Activated T-helper 1 cell treated with anti-CD3 and anti-CD28 coated beads, Interleukin-12 subunit alpha, Interleukin-12 subunit beta, Interleukin-2, Interleukin-4 antibody, amounts not matched to agents 30 ng/mL and 10 ng/mL and 1 ng/mL, durations not matched to agents 14 hours and 24 hours and 36 hours (primary cell): ENCODE data around the gene ACTN4. TPM values are rescaled to one million over a fixed set of nuclear protein-coding genes. Genes with fewer than 3 reads are reported as not detected.

ENCODE experiments used
- DNase-seq: peaks from one replicate; pipeline ENCODE4 v3.0.0; 2021; ENCODE audit warnings: low spot score
- H3K27ac Mint-ChIP-seq: one replicate; pipeline ENCODE4 v1.8.0; 2021; ENCODE audit warnings: mild to moderate bottlenecking, mixed read lengths
- H3K27me3 Mint-ChIP-seq: one replicate; pipeline ENCODE4 v1.8.0; 2022; ENCODE audit warnings: mild to moderate bottlenecking, moderate library complexity, mixed read lengths; ENCODE audit not compliant: insufficient read depth
- H3K36me3 Mint-ChIP-seq: one replicate; pipeline ENCODE4 v1.8.0; 2021; ENCODE audit warnings: low read depth, mixed read lengths
- H3K4me1 Mint-ChIP-seq: one replicate; pipeline ENCODE4 v1.8.0; 2021; ENCODE audit warnings: low read depth, mixed read lengths
- H3K4me3 Mint-ChIP-seq: one replicate; pipeline ENCODE4 v1.8.0; 2021; ENCODE audit warnings: mild to moderate bottlenecking, moderate library complexity, mixed read lengths
- H3K9me3 Mint-ChIP-seq: one replicate; pipeline ENCODE4 v1.8.0; 2021; ENCODE audit warnings: mixed read lengths
- intact Hi-C: fragments of 100-400 bp; cut with micrococcal nuclease; formaldehyde crosslinking; loops from one replicate; pipeline ENCODE4 v1.15.1; 2024
- total RNA-seq: library from RNA; stranded (reverse); gene quantifications from 2 replicates; pipeline ENCODE4 v1.2.3, GENCODE V29; 2022

ACTN4 gene
- total RNA-seq, 1 donor from 2014 or later: 287 TPM

DNA sequence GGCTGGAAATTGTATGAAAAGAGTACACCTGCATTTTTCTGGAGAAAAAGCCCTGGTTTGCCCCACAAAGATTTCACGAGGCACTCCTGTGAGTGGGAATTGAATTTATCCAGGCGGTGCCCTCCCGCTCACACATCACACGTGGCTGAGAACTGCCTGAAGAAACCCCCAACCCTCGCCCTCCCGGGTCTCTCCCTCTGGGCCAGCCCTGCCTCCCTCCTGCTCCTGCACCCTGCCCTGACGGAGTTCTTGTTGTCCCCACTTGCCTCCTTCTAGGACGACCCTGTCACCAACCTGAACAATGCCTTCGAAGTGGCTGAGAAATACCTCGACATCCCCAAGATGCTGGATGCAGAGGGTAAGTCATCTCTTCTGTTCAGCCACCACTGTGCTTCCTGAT is 61.7 kb downstream of the ACTN4 start:
- Mint-ChIP-seq H3K27me3 (peaks cover 2% of the 10 kb centered on the region), H3K4me1 (no peaks in the 10 kb centered on the region), H3K9me3 (no peaks in the 10 kb centered on the region), H3K4me3 (no peak overlapping the region), H3K36me3 (peaks cover 43% of the 10 kb centered on the region), H3K27ac (no peak overlapping the region)
- DNase-seq: no peak
- intact Hi-C loops: no loop called here

DNA sequence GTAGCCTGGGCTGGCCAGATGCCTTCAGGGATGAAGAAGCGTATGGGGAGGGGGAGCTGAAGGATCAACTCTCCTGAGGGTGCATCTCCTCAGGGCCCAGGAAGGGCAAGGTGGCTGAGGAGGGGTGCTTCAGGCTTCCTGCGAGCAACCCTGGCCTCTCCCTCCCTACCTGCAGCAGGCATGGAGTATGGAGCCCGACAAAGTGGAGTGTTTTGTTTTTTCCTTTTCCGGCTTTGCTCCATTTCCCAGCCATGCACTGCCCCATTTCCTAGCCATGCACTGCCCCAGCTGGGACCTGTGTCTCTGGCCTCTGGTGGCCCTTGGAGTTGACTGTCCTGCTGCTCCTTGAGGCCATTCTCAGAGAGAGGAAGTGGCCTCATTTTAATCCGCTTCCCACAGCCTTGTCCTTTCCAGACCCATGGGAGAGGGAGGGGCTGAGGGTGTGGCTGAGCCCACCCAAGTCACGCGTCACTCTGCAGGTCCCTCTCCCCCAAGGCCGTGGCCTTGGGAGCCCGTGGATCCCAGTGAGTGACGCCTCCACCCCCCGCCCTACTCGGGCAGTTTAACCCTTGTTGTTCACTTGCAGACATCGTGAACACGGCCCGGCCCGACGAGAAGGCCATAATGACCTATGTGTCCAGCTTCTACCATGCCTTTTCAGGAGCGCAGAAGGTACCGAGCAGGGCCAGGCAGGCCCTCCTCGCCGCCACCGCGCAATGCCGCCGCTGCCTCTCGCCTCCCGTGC is 62.4 kb downstream of the ACTN4 start:
- peaks cover 2% of the 10 kb centered on the region for H3K27me3 Mint-ChIP-seq
- no peak overlapping the region for H3K27ac Mint-ChIP-seq
- peaks cover 42% of the 10 kb centered on the region for H3K36me3 Mint-ChIP-seq
- H3K4me1 Mint-ChIP-seq: no peaks in the 10 kb centered on the region
- H3K9me3 Mint-ChIP-seq: no peaks in the 10 kb centered on the region
- intact Hi-C loops: no loop called here
- no peak for DNase-seq
- no peak overlapping the region for H3K4me3 Mint-ChIP-seq

- Mint-ChIP-seq H3K27ac (no peak overlapping the region), H3K36me3 (peaks cover 44% of the 10 kb centered on the region), H3K9me3 (no peaks in the 10 kb centered on the region), H3K27me3 (peaks cover 2% of the 10 kb centered on the region), H3K4me3 (no peak overlapping the region), H3K4me1 (no peaks in the 10 kb centered on the region)
- intact Hi-C loops: no loop called here
- no peak for DNase-seq
Observed at GRCh38 chr19:38710416-38710702, 62.9 kb downstream of the ACTN4 start.

DNA sequence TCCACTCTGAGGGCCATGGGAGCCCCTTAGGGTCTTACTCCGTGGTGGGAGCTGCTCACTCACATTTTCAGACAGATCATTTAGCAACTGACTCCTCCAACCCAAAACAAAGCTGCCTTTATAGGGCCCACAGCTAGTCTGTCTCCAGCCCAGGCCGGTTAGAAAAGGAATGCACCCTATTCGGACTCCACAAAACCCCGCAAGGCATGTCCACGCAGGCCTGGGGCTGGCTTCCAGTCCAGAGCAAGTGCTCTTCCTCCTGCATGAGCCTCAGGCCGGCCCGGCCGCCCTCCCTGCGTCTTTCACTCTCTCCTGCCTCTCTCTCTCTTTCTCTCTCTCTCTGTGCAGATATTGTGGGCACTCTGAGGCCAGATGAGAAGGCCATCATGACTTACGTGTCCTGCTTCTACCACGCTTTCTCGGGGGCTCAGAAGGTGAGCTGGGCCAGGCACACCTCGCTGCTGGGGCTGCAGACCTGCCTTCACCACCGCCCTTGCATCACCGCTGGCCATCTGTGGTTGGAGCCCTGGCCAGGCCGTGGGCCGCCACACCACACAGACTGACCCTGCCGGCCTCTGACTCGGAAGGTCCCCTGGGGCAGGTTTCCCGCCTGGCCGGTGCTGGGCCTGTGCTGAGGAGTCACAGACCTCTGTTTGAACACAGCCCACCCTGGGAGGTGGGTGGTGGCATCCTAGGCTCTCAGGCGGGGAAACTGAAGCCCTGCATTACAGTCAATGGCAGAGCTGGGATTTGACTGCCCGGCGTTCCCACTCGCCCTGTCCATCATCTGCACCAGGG is 63.7 kb downstream of the ACTN4 start:
- H3K27ac Mint-ChIP-seq: no peak overlapping the region
- no peaks in the 10 kb centered on the region for H3K9me3 Mint-ChIP-seq
- intact Hi-C loops: no loop called here
- DNase-seq: no peak
- no peaks in the 10 kb centered on the region for H3K4me1 Mint-ChIP-seq
- peaks cover 41% of the 10 kb centered on the region for H3K36me3 Mint-ChIP-seq
- H3K27me3 Mint-ChIP-seq: peaks cover 2% of the 10 kb centered on the region
- no peak overlapping the region for H3K4me3 Mint-ChIP-seq

- Mint-ChIP-seq H3K27me3 (peaks cover 2% of the 10 kb centered on the region), H3K4me3 (no peak overlapping the region), H3K36me3 (peaks cover 39% of the 10 kb centered on the region), H3K27ac (no peak overlapping the region), H3K9me3 (no peaks in the 10 kb centered on the region), H3K4me1 (no peaks in the 10 kb centered on the region)
- intact Hi-C loops: no loop called here
- DNase-seq: no peak
Observed at GRCh38 chr19:38711726-38712153, 64.3 kb downstream of the ACTN4 start.

DNA sequence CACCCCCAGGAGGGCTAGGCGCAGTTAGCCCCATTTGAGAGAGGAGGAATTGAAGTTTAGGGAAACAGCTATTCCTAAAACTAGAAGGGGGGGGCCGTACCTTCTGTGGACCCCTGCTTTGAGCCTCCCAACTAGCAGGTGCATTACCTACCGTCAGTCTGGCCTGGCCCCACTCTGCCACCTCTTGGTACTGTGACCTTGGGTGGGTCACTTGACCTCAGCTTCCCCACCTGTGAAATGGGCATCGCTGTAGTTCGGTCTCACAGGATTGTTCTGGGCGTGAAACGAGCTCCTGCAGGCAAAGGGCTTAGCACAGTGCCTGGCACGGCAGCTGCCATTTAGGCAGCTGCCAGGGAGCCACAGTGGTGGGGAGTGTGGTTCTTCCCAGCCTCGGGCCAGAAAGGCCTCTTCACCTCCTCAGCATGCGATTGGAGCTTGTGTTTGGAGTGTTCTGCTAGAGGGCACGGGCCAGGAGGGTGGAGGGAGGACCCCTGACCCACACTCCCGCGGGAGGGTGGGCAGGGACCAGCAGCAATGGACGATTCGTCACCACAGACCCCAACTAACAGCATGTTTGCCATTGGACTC is 64.8 kb downstream of the ACTN4 start:
- Mint-ChIP-seq H3K36me3 (peaks cover 36% of the 10 kb centered on the region), H3K4me1 (no peaks in the 10 kb centered on the region), H3K9me3 (no peaks in the 10 kb centered on the region), H3K4me3 (no peak overlapping the region), H3K27ac (no peak overlapping the region), H3K27me3 (no peaks in the 10 kb centered on the region)
- DNase-seq: no peak
- intact Hi-C loops: no loop called here

DNA sequence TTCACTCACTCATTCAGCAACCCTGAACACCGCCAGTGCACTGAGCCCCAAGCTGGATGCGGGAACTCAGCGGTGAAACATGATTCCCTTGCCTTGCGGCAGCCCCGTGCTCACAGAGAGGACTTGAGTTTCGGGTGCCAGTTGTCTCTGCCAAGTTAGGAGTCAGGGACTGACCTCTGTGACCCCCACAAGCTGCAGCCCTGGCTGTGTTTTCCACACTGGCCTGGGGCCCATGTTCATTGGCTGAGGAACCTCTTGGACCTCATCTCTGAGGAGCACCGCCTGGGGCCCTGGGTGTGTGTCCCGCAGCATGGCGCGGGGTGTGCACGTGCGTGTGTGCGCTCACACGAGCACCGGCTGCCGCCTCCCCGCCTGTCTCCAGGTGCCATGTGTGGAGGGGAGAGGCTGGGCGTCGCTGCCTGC is 65.8 kb downstream of the ACTN4 start:
- Mint-ChIP-seq H3K27me3 (no peaks in the 10 kb centered on the region), H3K36me3 (peaks cover 30% of the 10 kb centered on the region), H3K9me3 (no peaks in the 10 kb centered on the region), H3K4me3 (no peak overlapping the region), H3K27ac (no peak overlapping the region), H3K4me1 (no peaks in the 10 kb centered on the region)
- intact Hi-C loops: no loop called here
- no peak for DNase-seq

- no peak for DNase-seq
- H3K4me3 Mint-ChIP-seq: no peak overlapping the region
- no peaks in the 10 kb centered on the region for H3K4me1 Mint-ChIP-seq
- H3K27ac Mint-ChIP-seq: peak overlapping the region; percentile 52
- no peaks in the 10 kb centered on the region for H3K27me3 Mint-ChIP-seq
- H3K9me3 Mint-ChIP-seq: no peaks in the 10 kb centered on the region
- H3K36me3 Mint-ChIP-seq: peaks cover 29% of the 10 kb centered on the region
- intact Hi-C loops: no loop called here
Observed at GRCh38 chr19:38713865-38714264, 66.4 kb downstream of the ACTN4 start.

GRCh38 chr19:38714354-38714778 is 66.9 kb downstream of the ACTN4 start:
- H3K27me3 Mint-ChIP-seq: no peaks in the 10 kb centered on the region
- intact Hi-C loops: no loop called here
- peaks cover 26% of the 10 kb centered on the region for H3K36me3 Mint-ChIP-seq
- no peak overlapping the region for H3K27ac Mint-ChIP-seq
- H3K4me1 Mint-ChIP-seq: no peaks in the 10 kb centered on the region
- H3K9me3 Mint-ChIP-seq: no peaks in the 10 kb centered on the region
- DNase-seq: no peak
- no peak overlapping the region for H3K4me3 Mint-ChIP-seq

GRCh38 chr19:38715555-38715954 is 68.1 kb downstream of the ACTN4 start:
- no peak overlapping the region for H3K4me3 Mint-ChIP-seq
- no peak overlapping the region for H3K27ac Mint-ChIP-seq
- no peaks in the 10 kb centered on the region for H3K9me3 Mint-ChIP-seq
- no peaks in the 10 kb centered on the region for H3K27me3 Mint-ChIP-seq
- peaks cover 21% of the 10 kb centered on the region for H3K36me3 Mint-ChIP-seq
- DNase-seq: no peak
- H3K4me1 Mint-ChIP-seq: no peaks in the 10 kb centered on the region
- intact Hi-C loops: no loop called here

DNA sequence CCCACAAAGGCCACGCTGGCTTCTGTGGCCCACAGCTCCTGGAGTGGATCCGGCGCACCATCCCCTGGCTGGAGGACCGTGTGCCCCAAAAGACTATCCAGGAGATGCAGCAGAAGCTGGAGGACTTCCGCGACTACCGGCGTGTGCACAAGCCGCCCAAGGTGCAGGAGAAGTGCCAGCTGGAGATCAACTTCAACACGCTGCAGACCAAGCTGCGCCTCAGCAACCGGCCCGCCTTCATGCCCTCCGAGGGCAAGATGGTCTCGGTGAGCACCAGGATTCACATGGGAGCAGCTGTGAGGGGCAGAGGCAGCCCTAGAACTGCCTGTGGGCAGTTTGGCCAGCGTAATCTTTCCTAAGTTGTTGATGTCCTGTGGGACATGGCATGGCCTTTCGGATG is 69.6 kb downstream of the ACTN4 start:
- H3K27me3 Mint-ChIP-seq: no peaks in the 10 kb centered on the region
- no peaks in the 10 kb centered on the region for H3K4me1 Mint-ChIP-seq
- H3K27ac Mint-ChIP-seq: no peak overlapping the region
- H3K4me3 Mint-ChIP-seq: no peak overlapping the region
- no peak for DNase-seq
- intact Hi-C loops: no loop called here
- peaks cover 17% of the 10 kb centered on the region for H3K36me3 Mint-ChIP-seq
- H3K9me3 Mint-ChIP-seq: no peaks in the 10 kb centered on the region

- Mint-ChIP-seq H3K4me3 (no peak overlapping the region), H3K4me1 (no peaks in the 10 kb centered on the region), H3K36me3 (peaks cover 18% of the 10 kb centered on the region), H3K9me3 (no peaks in the 10 kb centered on the region), H3K27ac (no peak overlapping the region), H3K27me3 (no peaks in the 10 kb centered on the region)
- no peak for DNase-seq
- intact Hi-C loops: no loop called here
Observed at GRCh38 chr19:38717855-38718254, 70.4 kb downstream of the ACTN4 start.

DNA sequence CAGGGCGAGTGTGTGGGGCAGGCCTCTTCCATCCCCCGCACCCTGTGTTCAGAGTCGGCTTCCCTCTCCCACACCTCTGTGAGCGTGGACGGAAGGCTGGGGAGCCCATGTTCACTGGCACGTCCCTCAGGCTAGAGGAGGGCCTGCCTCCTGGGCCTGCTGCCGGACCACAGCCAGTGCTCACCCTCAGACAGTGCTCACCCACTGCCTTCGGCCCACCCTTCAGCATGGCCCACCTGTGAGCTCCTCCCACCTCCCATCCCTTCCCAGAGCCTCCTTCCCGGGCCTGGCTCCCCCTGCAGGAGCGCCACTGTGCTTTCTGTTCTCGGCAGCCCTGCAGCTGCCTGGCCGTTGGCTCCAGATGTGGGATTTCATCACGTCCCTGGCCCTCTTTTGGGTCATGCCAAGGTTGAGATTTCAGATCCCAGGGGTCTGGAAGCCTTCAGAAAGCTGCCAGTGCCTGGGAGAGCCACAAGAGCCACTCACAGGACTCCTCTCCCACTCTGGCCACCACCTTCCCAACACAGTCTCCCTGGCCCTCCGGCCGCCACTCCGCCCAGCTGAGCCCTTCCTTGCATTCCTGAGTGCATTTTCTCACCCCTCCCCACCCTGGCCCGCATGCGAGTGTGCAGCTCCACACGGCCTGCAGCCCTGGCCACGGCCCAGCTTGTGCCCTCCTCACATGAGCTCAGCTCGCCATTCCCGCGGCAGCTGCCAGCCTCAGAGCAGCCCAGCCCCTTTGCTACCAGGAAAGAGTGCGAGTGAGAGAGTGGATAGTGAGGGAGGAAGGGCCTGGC is 71.5 kb downstream of the ACTN4 start:
- no peak for DNase-seq
- H3K9me3 Mint-ChIP-seq: no peaks in the 10 kb centered on the region
- H3K4me1 Mint-ChIP-seq: no peaks in the 10 kb centered on the region
- H3K4me3 Mint-ChIP-seq: no peak overlapping the region
- H3K27me3 Mint-ChIP-seq: no peaks in the 10 kb centered on the region
- H3K27ac Mint-ChIP-seq: no peak overlapping the region
- intact Hi-C loops: no loop called here
- peaks cover 16% of the 10 kb centered on the region for H3K36me3 Mint-ChIP-seq
